ENCODE data around the gene ING5.

The ING5 gene

DNA sequence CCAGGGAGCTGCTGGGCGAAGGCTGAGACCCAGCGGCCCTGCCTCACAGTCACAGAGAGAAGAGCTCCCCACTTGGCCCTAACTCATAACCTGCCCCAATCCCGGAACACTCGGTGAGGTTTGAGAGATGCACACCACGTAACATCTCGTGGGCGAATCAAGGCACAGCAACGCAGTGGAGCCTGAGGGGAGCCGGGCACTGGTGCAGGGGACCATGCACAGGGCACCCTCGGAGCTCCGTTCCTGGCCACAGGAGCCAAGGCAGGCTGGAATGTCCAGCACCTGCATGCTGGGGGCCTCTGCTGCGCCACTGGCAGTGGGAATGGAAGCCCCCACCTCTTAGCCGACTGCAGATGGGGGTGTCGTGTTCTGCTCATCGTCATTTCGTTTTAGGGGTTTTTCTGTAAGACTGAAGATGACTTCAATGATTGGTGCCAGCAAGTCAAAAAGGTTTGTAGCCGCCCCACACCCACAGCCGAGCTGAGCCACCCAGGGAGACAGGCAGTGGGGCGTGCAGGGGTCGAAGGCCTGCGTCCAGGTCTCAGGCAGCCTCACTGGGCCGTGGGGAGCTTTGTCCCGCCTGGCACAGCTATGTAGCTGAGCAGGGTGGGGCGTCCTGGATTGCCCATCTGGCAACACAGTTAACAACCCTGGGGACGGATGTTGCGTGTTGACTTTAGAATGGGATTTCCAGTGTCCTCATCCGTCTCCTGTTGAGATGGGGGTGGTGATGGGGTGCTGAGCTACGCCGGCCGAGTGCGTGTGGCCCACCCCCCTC, 31.3 kb upstream of the ING5 start:
- TF ChIP-seq OSR1 (CRISPR knock-in tag; IDR thresholded peaks at IDR 0.05) (no peak), CSDC2 (CRISPR knock-in tag; IDR thresholded peaks at IDR 0.05) (no peak), RARB (CRISPR knock-in tag; IDR thresholded peaks at IDR 0.05) (no peak), ZFP30 (CRISPR knock-in tag; IDR thresholded peaks at IDR 0.05) (no peak), TOX (CRISPR knock-in tag; IDR thresholded peaks at IDR 0.05; ENCODE audit: borderline replicate concordance) (no peak), ZNF70 (CRISPR knock-in tag; IDR thresholded peaks at IDR 0.05) (no peak), TSHZ2 (CRISPR knock-in tag; IDR thresholded peaks at IDR 0.05) (no peak), ZNF8 (CRISPR knock-in tag; IDR thresholded peaks at IDR 0.05) (no peak), PATZ1 (CRISPR knock-in tag; IDR thresholded peaks at IDR 0.05; ENCODE audit: borderline replicate concordance) (no peak), ISL1 (CRISPR knock-in tag; IDR thresholded peaks at IDR 0.05) (no peak), BACH2 (CRISPR knock-in tag; IDR thresholded peaks at IDR 0.05; ENCODE audit: borderline replicate concordance) (no peak), ARNTL (CRISPR knock-in tag; IDR thresholded peaks at IDR 0.05; ENCODE audit: borderline replicate concordance, low read depth) (no peak), SNAI2 (CRISPR knock-in tag; IDR thresholded peaks at IDR 0.05) (no peak), ZFP3 (CRISPR knock-in tag; IDR thresholded peaks at IDR 0.05) (no peak), PPARA (CRISPR knock-in tag; IDR thresholded peaks at IDR 0.05; ENCODE audit: borderline replicate concordance) (no peak), ZNF565 (CRISPR knock-in tag; conservative IDR thresholded peaks at IDR 0.05; ENCODE audit: low read depth) (no peak)
- TF ChIP-seq, protein P1, sequence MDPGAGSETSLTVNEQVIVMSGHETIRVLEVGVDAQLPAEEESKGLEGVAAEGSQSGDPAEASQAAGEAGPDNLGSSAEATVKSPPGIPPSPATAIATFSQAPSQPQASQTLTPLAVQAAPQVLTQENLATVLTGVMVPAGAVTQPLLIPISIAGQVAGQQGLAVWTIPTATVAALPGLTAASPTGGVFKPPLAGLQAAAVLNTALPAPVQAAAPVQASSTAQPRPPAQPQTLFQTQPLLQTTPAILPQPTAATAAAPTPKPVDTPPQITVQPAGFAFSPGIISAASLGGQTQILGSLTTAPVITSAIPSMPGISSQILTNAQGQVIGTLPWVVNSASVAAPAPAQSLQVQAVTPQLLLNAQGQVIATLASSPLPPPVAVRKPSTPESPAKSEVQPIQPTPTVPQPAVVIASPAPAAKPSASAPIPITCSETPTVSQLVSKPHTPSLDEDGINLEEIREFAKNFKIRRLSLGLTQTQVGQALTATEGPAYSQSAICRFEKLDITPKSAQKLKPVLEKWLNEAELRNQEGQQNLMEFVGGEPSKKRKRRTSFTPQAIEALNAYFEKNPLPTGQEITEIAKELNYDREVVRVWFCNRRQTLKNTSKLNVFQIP (CRISPR knock-in tag; IDR thresholded peaks at IDR 0.05; ENCODE audit: borderline replicate concordance, low read depth), result no peak
- TF ChIP-seq, protein P2, sequence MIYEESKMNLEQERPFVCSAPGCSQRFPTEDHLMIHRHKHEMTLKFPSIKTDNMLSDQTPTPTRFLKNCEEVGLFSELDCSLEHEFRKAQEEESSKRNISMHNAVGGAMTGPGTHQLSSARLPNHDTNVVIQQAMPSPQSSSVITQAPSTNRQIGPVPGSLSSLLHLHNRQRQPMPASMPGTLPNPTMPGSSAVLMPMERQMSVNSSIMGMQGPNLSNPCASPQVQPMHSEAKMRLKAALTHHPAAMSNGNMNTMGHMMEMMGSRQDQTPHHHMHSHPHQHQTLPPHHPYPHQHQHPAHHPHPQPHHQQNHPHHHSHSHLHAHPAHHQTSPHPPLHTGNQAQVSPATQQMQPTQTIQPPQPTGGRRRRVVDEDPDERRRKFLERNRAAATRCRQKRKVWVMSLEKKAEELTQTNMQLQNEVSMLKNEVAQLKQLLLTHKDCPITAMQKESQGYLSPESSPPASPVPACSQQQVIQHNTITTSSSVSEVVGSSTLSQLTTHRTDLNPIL (CRISPR knock-in tag; IDR thresholded peaks at IDR 0.05; ENCODE audit: low read depth), result no peak
- TF ChIP-seq, protein P3, sequence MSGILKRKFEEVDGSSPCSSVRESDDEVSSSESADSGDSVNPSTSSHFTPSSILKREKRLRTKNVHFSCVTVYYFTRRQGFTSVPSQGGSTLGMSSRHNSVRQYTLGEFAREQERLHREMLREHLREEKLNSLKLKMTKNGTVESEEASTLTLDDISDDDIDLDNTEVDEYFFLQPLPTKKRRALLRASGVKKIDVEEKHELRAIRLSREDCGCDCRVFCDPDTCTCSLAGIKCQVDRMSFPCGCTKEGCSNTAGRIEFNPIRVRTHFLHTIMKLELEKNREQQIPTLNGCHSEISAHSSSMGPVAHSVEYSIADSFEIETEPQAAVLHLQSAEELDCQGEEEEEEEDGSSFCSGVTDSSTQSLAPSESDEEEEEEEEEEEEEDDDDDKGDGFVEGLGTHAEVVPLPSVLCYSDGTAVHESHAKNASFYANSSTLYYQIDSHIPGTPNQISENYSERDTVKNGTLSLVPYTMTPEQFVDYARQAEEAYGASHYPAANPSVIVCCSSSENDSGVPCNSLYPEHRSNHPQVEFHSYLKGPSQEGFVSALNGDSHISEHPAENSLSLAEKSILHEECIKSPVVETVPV (CRISPR knock-in tag; IDR thresholded peaks at IDR 0.05), result no peak
- ATAC-seq, result no peak

- ATAC-seq, result no peak
- TF ChIP-seq, protein P3 (CRISPR knock-in tag; IDR thresholded peaks at IDR 0.05), result no peak
- TF ChIP-seq, protein P1 (CRISPR knock-in tag; IDR thresholded peaks at IDR 0.05; ENCODE audit: borderline replicate concordance, low read depth), result no peak
- no peak for TF ChIP-seq ARNTL (CRISPR knock-in tag; IDR thresholded peaks at IDR 0.05; ENCODE audit: borderline replicate concordance, low read depth)
- TF ChIP-seq GLIS3 (CRISPR knock-in tag; IDR thresholded peaks at IDR 0.05), result no peak
- no peak for TF ChIP-seq SNAI2 (CRISPR knock-in tag; IDR thresholded peaks at IDR 0.05)
- no peak for TF ChIP-seq ZNF70 (CRISPR knock-in tag; IDR thresholded peaks at IDR 0.05)
- TF ChIP-seq ZC3H10 (CRISPR knock-in tag; IDR thresholded peaks at IDR 0.05), result no peak
- no peak for TF ChIP-seq ZFP30 (CRISPR knock-in tag; IDR thresholded peaks at IDR 0.05)
- no peak for TF ChIP-seq OSR1 (CRISPR knock-in tag; IDR thresholded peaks at IDR 0.05)
- TF ChIP-seq TCF4 (CRISPR knock-in tag; IDR thresholded peaks at IDR 0.05; ENCODE audit: borderline replicate concordance), result no peak
- TF ChIP-seq PPARA (CRISPR knock-in tag; IDR thresholded peaks at IDR 0.05; ENCODE audit: borderline replicate concordance), result no peak
- no peak for TF ChIP-seq PATZ1 (CRISPR knock-in tag; IDR thresholded peaks at IDR 0.05; ENCODE audit: borderline replicate concordance)
- TF ChIP-seq ZFP3 (CRISPR knock-in tag; IDR thresholded peaks at IDR 0.05), result no peak
- TF ChIP-seq TOX (CRISPR knock-in tag; IDR thresholded peaks at IDR 0.05; ENCODE audit: borderline replicate concordance), result no peak
These were observed 30.2 kb upstream of the ING5 start for GRCh38 chr2:241671457-241672240.

Measured in SK-N-SH treated with all-trans-retinoic acid at 6 μM for 48 hours (cell line).